ENCODE data around the gene DPP7. TPM values are rescaled to one million over a fixed set of nuclear protein-coding genes. Genes with fewer than 3 reads are reported as not detected.

DPP7 gene
- total and polyA plus RNA-seq, 2 donors (not counting 1 experiment from before 2014, with no cell fraction given) = 324 to 506 TPM

- 92% methylated on average over 51 of the region's 51 CpGs for WGBS (ENCODE audit: insufficient coverage)
- Histone ChIP-seq H3K4me3 (ENCODE audit: control extremely low read depth in 1 of 5, extremely low read depth in 1 of 5, insufficient read depth in 1 of 5, low read depth in 2 of 5, low read length in 4 of 5) (peak overlapping the region in 1 of 5 experiments; percentile 75), H3K4me2 (replicated peaks; ENCODE audit: low read depth, low read length, poor library complexity, severe bottlenecking) (peak overlapping the region; percentile 96)
These were observed 35.7 kb downstream of the DPP7 start for GRCh38 chr9:137078701-137079400.

More at GRCh38 chr9:137078701-137079400, 35.7 kb downstream of the DPP7 start:
- no peak overlapping the region for H3K27ac Mint-ChIP-seq
- peaks cover 30% of the 10 kb centered on the region for H3K4me1 Mint-ChIP-seq
- Histone ChIP-seq H2AFZ (ENCODE audit: insufficient read depth, low read depth, low read length, poor library complexity, severe bottlenecking) (no peak overlapping the region), H4K20me1 (ENCODE audit: control insufficient read depth, insufficient read depth, low read length, poor library complexity, severe bottlenecking) (peaks cover 26% of the 10 kb centered on the region), H3K9ac (ENCODE audit: low read length) (no peak overlapping the region), H3K4me1 (ENCODE audit: control insufficient read depth in 2 of 2, insufficient read depth in 2 of 2, low read length in 2 of 2) (peaks cover 11 to 33% of the 10 kb centered on the region in 2 donors), H3K79me2 (ENCODE audit: control insufficient read depth, insufficient read depth, low read length) (peaks cover 12% of the 10 kb centered on the region), H3K27ac (ENCODE audit: low read length in 2 of 2) (no peak overlapping the region), H3K36me3 (replicated peaks in 1 of 2; ENCODE audit: control extremely low read depth in 1 of 2, control insufficient read depth in 1 of 2, extremely low read depth in 1 of 2, insufficient read depth in 2 of 2, low read length in 1 of 2) (peaks cover 0 to 29% of the 10 kb centered on the region in 2 experiments), H3K27me3 (replicated peaks in 1 of 4; ENCODE audit: control extremely low read depth in 1 of 4, control insufficient read depth in 3 of 4, insufficient read depth in 4 of 4, low read length in 3 of 4) (no peaks in the 10 kb centered on the region), H3K9me3 (ENCODE audit: control extremely low read depth in 1 of 3, control insufficient read depth in 2 of 3, insufficient read depth in 1 of 3, low read length in 2 of 3) (no peaks in the 10 kb centered on the region)
- ChIA-PET POLR2A (interaction anchor here (1.0 kb wide), 1 partner anchor 45 kb away, joined by 3 read pairs; no protein-coding TSS in a partner anchor), CTCF (interaction anchor here (1.6 kb wide), 1 partner anchor 12 kb away, joined by 6 read pairs; no protein-coding TSS in a partner anchor)
- no peak for ATAC-seq (ENCODE audit: low read depth)
- DNase-seq = no peak
- no peaks in the 10 kb centered on the region for H3K9me3 Mint-ChIP-seq (ENCODE audit: insufficient read depth)
- peak overlapping the region; percentile 81 for H3K4me3 Mint-ChIP-seq
- intact Hi-C loops (cut with micrococcal nuclease) = no loop called here
- TF ChIP-seq CTCF (IDR thresholded peaks at IDR 0.05) (no peak), EZH2 (IDR thresholded peaks at IDR 0.05; ENCODE audit: borderline replicate concordance, insufficient read depth, low read depth, low read length, poor library complexity, severe bottlenecking) (no peak)
- H3K27me3 Mint-ChIP-seq = no peaks in the 10 kb centered on the region
